ENCODE results near the gene IFNAR2. TPM values are rescaled to one million over a fixed set of nuclear protein-coding genes. Genes with fewer than 3 reads are reported as not detected.

The IFNAR2 gene
- polyA plus RNA-seq, 1 of the 3 experiments (the other 2 are of a cell fraction), result 10.4 TPM

GRCh38 chr21:33266789-33267135, 37.0 kb downstream of the IFNAR2 start:
- no peak for TF ChIP-seq FOXM1 (IDR thresholded peaks at IDR 0.05; ENCODE audit: low read depth)
- TF ChIP-seq IRF3 (IDR thresholded peaks at IDR 0.05; ENCODE audit: low read depth, low read length), result no peak
- no peak for TF ChIP-seq RCOR1 (IDR thresholded peaks at IDR 0.05; ENCODE audit: low read length)
- no peak for TF ChIP-seq RXRA (IDR thresholded peaks at IDR 0.05; ENCODE audit: borderline replicate concordance, low read depth)
- TF ChIP-seq SMC3 (IDR thresholded peaks at IDR 0.05; ENCODE audit: low read depth, low read length), result no peak
- TF ChIP-seq, protein P1, sequence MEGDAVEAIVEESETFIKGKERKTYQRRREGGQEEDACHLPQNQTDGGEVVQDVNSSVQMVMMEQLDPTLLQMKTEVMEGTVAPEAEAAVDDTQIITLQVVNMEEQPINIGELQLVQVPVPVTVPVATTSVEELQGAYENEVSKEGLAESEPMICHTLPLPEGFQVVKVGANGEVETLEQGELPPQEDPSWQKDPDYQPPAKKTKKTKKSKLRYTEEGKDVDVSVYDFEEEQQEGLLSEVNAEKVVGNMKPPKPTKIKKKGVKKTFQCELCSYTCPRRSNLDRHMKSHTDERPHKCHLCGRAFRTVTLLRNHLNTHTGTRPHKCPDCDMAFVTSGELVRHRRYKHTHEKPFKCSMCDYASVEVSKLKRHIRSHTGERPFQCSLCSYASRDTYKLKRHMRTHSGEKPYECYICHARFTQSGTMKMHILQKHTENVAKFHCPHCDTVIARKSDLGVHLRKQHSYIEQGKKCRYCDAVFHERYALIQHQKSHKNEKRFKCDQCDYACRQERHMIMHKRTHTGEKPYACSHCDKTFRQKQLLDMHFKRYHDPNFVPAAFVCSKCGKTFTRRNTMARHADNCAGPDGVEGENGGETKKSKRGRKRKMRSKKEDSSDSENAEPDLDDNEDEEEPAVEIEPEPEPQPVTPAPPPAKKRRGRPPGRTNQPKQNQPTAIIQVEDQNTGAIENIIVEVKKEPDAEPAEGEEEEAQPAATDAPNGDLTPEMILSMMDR (IDR thresholded peaks at IDR 0.05), result no peak
- no peak for TF ChIP-seq GATA2 (CRISPR knock-in tag; IDR thresholded peaks at IDR 0.05)
- TF ChIP-seq FOXJ3 (CRISPR knock-in tag; IDR thresholded peaks at IDR 0.05), result no peak
- TF ChIP-seq RAD21 (IDR thresholded peaks at IDR 0.05; ENCODE audit: low read length), result no peak
- peak overlapping the region; percentile 79 for H3K9ac ChIP-seq
- ChIA-PET POLR2A (interaction anchor here (1.9 kb wide), 1 partner anchor 58 kb away, joined by 13 read pairs; the partner anchor contains the start of gene IFNAR1), CTCF (interaction anchor here (1.2 to 2.2 kb wide), 4 partner anchors 10 to 179 kb away, joined by 4 to 6 read pairs (median 5); no protein-coding TSS in a partner anchor)
- peak overlapping the region; percentile 73 to 96 for H3K4me3 ChIP-seq (ENCODE audit: low read depth in 2 of 2, low read length in 1 of 2)
- peak overlapping the region; percentile 86 for H3K4me2 ChIP-seq
- H3K27me3 ChIP-seq (ENCODE audit: insufficient read depth), result no peaks in the 10 kb centered on the region
- DNase-seq, result peak; percentile 48
- no peaks in the 10 kb centered on the region for H4K20me1 ChIP-seq (ENCODE audit: insufficient read depth)
- peak overlapping the region; percentile 95 for H2AFZ ChIP-seq (ENCODE audit: low read depth)
- H3K9me2 ChIP-seq, result no peaks in the 10 kb centered on the region
- no peaks in the 10 kb centered on the region for H3F3A ChIP-seq (replicated peaks; ENCODE audit: insufficient read depth)
- H3K36me3 ChIP-seq (replicated peaks in 1 of 2; ENCODE audit: control insufficient read depth in 1 of 2, insufficient read depth in 2 of 2, low read length in 1 of 2), result peaks cover 4 to 6% of the 10 kb centered on the region in 2 experiments
- no peaks in the 10 kb centered on the region for H3K79me2 ChIP-seq (ENCODE audit: insufficient read depth)
- peaks cover 0 to 17% of the 10 kb centered on the region in 2 experiments; a peak in 1 of 4 replicates for H3K4me1 ChIP-seq (ENCODE audit: control insufficient read depth in 1 of 2, insufficient read depth in 2 of 2, low read depth in 1 of 2, low read length in 1 of 2)
- no peaks in the 10 kb centered on the region for H3K9me3 ChIP-seq
- 22% methylated on average over 4 of the region's 8 CpGs for WGBS (ENCODE audit: low lambda C conversion rate)
- peak overlapping the region in 1 of 2 experiments; percentile 51; a peak in 1 of 4 replicates for H3K27ac ChIP-seq (ENCODE audit: low read depth in 2 of 2, low read length in 1 of 2)

- DNase-seq, result no peak
- CTCF ChIA-PET, result interaction anchor here (2.1 to 2.2 kb wide), 2 partner anchors 94 to 178 kb away, joined by 5 to 6 read pairs; no protein-coding TSS in a partner anchor
- Histone ChIP-seq H3K79me2 (ENCODE audit: insufficient read depth) (no peaks in the 10 kb centered on the region), H3K4me1 (ENCODE audit: control insufficient read depth in 1 of 2, insufficient read depth in 2 of 2, low read depth in 1 of 2, low read length in 1 of 2) (peaks cover 0 to 17% of the 10 kb centered on the region in 2 experiments; a peak in 1 of 4 replicates), H3K27ac (ENCODE audit: low read depth in 2 of 2, low read length in 1 of 2) (no peak overlapping the region), H3K27me3 (ENCODE audit: insufficient read depth) (no peaks in the 10 kb centered on the region), H3K9ac (peak overlapping the region; percentile 79; the same call in 1 of the 2 replicates), H3F3A (replicated peaks; ENCODE audit: insufficient read depth) (no peaks in the 10 kb centered on the region), H2AFZ (ENCODE audit: low read depth) (peak overlapping the region; percentile 95), H3K4me3 (ENCODE audit: low read depth in 2 of 2, low read length in 1 of 2) (peak overlapping the region; percentile 73 to 96), H3K9me2 (no peaks in the 10 kb centered on the region), H3K4me2 (peak overlapping the region; percentile 86), H4K20me1 (ENCODE audit: insufficient read depth) (no peaks in the 10 kb centered on the region), H3K36me3 (replicated peaks in 1 of 2; ENCODE audit: control insufficient read depth in 1 of 2, insufficient read depth in 2 of 2, low read length in 1 of 2) (peaks cover 4 to 6% of the 10 kb centered on the region in 2 experiments), H3K9me3 (no peaks in the 10 kb centered on the region)
- WGBS (ENCODE audit: low lambda C conversion rate), result 81% methylated on average over 7 of the region's 7 CpGs
- TF ChIP-seq SIN3A (IDR thresholded peaks at IDR 0.05; ENCODE audit: borderline replicate concordance, low read depth, low read length) (no peak), ELF1 (IDR thresholded peaks at IDR 0.05) (no peak), RFX5 (IDR thresholded peaks at IDR 0.05; ENCODE audit: low read length) (no peak)
- POLR2A ChIA-PET, result no interaction called here
Observed at GRCh38 chr21:33267250-33267649, 37.5 kb downstream of the IFNAR2 start.

Data from SK-N-SH (cell line).